H1 (cell line): ENCODE measurements around the gene ADGRV1.

ENCODE experiments used
- CTCF ChIP-seq, 3 experiments: IDR thresholded peaks; 1 replicate in 2 of 3; 2 replicates in 1 of 3; pipeline versions ENCODE4 v1.5.1 to v1.6.1; 2011; ENCODE audit warnings: low read length in 3 of 3, mild to moderate bottlenecking in 3 of 3, inconsistent platforms in 2 of 3, low read depth in 1 of 3, moderate library complexity in 1 of 3; ENCODE audit not compliant: insufficient read depth in 1 of 3; ENCODE audit errors: control extremely low read depth in 1 of 3
- MAFK ChIP-seq: IDR thresholded peaks from 2 replicates; pipeline ENCODE4 v1.6.1; 2012; ENCODE audit warnings: low read depth, mild to moderate bottlenecking, improper control_type of control experiment, low read length
- NANOG ChIP-seq: IDR thresholded peaks from 2 replicates; pipeline ENCODE4 v1.6.1; 2011; ENCODE audit warnings: low read length, low read depth, mild to moderate bottlenecking, inconsistent platforms; ENCODE audit not compliant: insufficient read depth, poor library complexity, severe bottlenecking

- TF ChIP-seq CTCF (IDR thresholded peaks at IDR 0.05; ENCODE audit: control extremely low read depth in 1 of 3, insufficient read depth in 1 of 3, low read depth in 1 of 3, low read length in 3 of 3): no peak
- no peak for TF ChIP-seq NANOG
- no peak for TF ChIP-seq MAFK
These were observed 126.9 kb downstream of the ADGRV1 start for GRCh38 chr5:90685425-90686022.
